Fibroblast of skin of back (primary cell): ENCODE measurements around the gene STX8.
A peak's percentile ranks its signal among the peaks of the same experiment; 100 is the strongest.
"Not testable (repeated sequence)": the region's sequence is repeated elsewhere in the genome, so short reads cannot be mapped to it uniquely, and the experiment has no call there.

ENCODE experiments used
- DNase-seq: peaks from one replicate; pipeline ENCODE4 v3.0.0-alpha.2; 2013

Gene STX8

DNA sequence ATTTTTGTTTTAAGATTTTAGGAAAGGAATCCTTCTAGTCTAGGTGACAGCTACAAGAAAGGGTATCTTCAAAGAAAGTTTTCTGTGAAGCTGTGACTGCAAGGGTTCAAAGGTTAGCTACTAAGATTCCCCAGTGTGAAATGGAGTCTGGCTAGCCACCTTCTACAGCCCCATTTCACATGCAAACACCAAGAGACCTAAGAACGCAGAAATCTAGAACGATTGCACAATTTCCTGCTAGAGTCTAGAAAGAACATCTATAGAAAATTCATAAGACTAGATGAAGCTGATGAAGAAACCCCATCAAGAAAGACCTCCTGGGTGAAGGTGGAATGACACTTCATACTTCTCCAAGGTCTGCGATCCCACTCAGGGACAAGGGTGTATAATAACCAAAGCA is 77.1 kb downstream of the STX8 start:
- no peak for DNase-seq

- DNase-seq, result peak; percentile 19
Measured at GRCh38 chr17:9488556-9488955, 87.1 kb downstream of the STX8 start.

DNA sequence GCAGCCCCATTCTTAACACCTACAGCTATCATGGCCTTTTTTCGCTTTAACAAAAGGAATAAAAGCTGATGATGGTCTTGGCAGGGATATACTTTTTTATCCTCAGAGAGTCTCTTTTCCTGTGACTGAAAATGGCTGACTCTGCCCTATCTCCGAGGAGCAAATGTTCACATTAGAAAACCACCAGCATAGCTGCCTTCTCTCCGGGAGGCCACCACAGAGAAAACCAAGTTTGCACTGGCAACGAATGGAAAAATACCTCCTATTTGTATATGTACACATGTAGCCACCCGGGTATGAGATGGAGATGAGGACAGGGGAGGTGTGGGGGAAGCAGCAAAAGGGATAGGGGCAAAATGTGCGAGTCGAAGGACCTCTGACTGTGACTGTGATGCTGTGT is 88.2 kb downstream of the STX8 start:
- DNase-seq, result peak; percentile 51

GRCh38 chr17:9484789-9485188 is 90.8 kb downstream of the STX8 start:
- peak; percentile 55 for DNase-seq

DNA sequence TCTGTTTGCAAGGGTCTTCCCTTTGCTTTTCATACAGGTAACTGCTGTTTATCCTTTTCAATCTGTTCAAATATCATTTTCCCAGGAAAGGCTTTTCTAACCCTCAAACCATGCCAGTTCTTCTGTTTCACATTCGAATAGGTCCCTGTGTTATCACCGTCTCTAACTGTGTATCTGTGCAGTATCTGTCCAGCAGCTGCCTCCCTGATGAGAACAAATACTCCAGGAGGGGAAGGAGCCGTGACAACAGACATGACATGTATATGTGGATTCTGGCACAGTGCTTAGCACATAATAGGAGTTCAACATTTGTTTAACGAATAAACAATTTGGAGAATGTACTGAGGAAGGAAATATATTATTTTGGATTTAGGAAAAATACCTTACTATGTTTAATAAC is 95.7 kb downstream of the STX8 start:
- DNase-seq, result no peak

GRCh38 chr17:9478889-9479288 is 96.7 kb downstream of the STX8 start:
- no peak for DNase-seq

DNA sequence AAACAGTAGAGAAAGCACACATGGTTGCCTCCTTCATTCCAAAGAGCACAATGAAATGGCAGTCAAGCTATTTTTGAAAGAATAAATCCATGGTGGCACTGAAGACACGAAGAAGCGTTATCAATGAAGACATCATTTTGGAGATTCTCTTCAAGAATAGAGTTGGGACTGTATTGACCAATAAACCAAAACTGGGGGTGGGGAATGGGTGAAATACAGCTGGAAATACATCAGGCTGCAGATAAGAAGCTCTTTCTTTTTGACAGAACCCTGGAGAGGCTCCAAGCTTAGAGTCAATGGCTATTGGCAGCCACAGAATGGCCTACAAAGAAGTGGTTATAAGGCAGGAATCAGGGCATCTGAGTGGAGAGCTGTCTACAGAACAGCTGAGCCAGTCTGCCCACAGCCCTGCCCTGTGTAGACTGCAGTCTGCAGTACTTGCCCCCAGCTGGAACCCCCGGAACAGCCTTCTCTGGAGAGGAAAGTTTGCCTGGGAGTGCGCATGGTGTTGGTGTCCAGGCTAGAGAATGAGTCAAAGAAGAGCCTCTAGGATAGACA is 100.4 kb downstream of the STX8 start:
- DNase-seq, result no peak

- DNase-seq, result peak; percentile 69
Measured at GRCh38 chr17:9473711-9474110, 101.9 kb downstream of the STX8 start.

DNA sequence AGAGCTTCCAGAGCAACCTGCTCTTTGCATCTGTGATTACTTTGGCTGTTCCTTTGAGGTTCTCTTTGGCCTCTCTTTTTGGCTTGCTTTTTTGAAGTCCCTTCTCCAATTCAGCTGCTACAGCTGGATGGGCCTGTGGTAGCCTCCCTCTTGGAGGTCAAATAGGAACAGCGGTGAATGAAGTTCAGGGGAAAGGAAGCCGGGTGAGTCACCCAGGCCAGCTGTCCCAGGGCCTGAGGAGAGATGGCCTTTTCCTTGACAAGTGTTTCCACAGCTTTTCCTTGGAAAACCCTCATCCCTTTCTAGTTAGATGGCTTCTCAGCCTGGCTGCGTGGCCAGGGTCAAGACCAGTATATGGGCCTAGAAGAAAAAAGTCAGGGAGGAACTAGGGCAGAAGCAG is 103.1 kb downstream of the STX8 start:
- DNase-seq, result no peak

DNA sequence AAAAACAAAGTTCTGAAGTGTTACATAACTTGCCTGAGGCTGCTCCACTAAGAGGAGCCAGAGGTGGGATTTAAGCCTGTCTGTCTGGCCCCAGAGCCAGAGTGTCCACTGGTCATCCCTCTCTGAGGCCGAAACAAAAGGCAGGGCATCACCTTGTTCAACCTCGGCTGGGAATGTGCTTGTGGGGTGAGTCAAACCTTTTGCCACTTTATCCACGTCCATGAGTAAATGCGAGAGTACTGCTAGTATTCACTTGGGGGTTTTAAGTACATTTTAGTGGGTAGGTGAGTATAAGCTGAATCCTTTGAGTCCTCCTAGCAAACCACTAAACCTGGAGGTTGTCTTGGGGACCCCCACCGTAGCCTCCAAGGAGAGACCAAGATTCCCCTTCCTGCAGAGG is 103.5 kb downstream of the STX8 start:
- no peak for DNase-seq

- no peak for DNase-seq
Measured at GRCh38 chr17:9470171-9470570, 105.4 kb downstream of the STX8 start.

GRCh38 chr17:9468937-9469336 is 106.7 kb downstream of the STX8 start:
- no peak for DNase-seq

- no peak for DNase-seq
Measured at GRCh38 chr17:9468532-9468931, 107.1 kb downstream of the STX8 start.

DNA sequence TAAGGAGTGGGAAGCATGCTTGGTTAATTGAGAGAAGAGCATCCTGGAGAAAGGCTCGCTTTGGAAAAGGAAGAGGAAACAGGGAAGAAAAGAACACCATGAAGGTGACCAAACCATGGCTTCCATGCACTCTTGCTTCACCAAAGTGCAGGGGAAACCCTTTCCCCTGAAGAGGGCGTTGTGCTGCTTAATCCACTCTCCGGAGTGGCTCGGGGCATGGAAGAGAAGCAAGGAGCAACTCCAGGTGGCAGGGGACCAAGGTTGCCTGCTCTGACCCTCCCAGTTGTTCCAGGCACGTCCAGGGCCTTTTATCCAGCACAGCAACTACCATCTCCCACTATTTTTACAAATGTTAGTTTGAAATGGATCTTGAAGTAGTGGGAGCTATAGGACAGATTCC is 108.1 kb downstream of the STX8 start:
- no peak for DNase-seq

GRCh38 chr17:9465210-9465921 is 110.3 kb downstream of the STX8 start:
- peak; percentile 63 for DNase-seq

DNA sequence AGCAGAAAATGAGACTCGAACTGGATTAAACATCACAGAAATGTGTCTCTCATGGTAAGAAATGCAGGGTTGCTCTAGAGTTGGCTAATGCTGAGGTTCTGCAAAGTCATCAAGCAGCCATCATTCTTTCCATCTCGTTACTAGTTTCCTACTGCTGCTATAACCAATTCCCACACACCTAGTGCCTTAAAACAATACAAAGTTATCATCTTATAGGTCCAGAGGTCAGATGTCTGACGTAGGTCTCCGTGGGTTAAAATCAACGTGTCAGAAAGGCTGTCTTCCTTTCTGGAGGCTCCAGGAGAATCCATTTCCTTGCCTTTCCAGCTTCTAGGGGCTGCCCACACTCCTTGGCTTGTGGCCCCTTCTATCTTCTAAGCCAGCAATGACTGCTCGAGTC is 118.6 kb downstream of the STX8 start:
- no peak for DNase-seq

DNA sequence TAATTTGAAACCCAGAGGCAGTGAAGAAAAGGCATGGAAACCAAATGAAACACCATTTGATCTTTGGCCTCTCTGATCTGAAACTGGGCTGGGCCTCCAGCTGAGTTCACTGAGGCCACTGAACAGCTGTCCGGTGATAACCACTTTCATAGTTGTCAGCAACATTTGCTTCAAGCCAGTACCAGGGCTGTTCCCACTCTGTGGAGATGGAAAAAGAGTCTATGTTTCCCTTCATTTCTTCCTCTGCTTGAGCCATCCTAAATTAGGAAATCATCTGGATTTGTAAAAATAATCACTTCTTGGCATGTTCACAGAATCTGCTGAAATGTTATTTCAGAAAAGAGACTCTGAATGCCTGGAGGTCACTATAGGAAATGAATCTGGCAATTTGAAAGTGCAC is 119.3 kb downstream of the STX8 start:
- DNase-seq, result no peak

GRCh38 chr17:9451934-9452333 is 123.7 kb downstream of the STX8 start:
- no peak for DNase-seq

GRCh38 chr17:9447298-9447697 is 128.3 kb downstream of the STX8 start:
- DNase-seq, result not testable (repeated sequence)

DNA sequence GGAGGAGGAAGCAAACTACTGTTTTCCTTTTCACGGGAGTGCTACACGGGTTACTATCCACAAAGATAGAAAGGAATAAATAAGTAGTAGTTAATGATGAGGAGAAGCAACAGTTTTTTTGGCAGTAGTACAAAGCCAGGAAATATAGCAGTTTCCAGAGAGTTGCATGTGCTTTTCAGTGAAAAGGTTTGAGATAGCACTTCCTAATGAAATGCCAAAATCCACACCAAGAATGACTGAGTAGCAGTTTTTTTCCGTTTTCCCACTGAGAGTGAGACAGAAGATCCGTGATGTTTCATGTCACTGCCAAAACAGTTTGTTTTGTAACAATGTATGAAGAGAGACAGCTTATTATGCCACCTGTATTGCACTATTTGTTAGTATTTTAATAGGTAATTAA is 129.1 kb downstream of the STX8 start:
- DNase-seq, result no peak

DNA sequence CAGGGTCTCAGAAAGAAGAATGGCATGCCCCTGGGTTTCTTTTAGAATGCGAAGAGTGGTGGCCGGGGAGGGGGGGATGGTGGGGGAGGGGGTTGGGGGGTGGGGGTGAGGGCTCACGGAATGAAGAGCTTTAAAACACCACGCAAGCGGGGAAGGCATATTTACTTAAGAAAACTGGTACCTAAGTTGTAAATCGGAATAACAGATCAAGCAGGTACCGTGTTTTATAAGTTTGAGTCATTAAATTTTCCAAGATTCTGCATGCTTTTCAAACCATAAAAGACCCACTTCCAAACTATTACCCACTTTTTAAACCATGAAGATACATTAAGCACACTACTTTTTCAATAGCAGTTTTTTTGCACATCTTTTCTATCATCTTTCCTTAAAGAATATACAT is 130.2 kb downstream of the STX8 start:
- no peak for DNase-seq

- no peak for DNase-seq
Measured at GRCh38 chr17:9444687-9445086, 130.9 kb downstream of the STX8 start.

DNA sequence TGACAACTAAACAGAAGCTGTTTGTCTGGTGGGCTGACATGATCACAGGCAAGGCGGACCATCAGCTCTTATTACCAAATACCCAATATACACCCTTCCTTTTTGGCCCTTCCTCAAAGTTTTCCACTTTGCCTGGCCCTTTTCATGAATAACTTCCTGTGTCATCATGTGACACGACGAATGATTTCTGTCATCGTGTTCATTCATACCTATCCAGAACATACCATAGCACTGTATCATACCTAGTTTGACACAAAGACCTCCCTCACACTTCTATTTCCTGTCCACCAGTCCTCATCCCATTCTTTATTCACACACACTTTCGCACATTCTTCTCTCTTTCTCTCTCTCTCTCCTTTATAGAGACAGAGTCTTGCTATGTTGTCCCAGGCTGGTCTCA is 131.8 kb downstream of the STX8 start:
- peak; percentile 13 for DNase-seq

DNA sequence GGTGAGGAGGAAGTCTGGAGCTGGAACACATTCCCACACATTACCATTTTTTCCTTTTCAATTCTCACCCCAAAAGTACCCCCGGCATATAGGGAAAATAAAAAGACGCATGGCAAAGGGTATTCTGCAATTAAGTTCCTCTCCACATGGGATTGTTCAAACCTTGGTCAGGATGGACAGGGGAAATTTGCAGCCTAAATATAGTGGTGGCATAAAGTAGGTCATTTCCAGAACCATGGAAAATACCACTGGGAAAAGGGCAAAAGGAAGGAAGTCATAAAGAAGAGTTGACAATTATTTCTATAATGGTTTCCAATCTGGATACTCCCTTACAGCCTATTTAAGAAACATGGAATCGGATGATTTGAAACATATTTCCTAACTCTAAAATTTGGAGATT is 135.8 kb downstream of the STX8 start:
- DNase-seq, result no peak

GRCh38 chr17:9436630-9437029 is 139.0 kb downstream of the STX8 start:
- no peak for DNase-seq
